ENCODE data around the gene KCNJ16.

- TF ChIP-seq CTCF (IDR thresholded peaks at IDR 0.05): no peak
- TF ChIP-seq EP300 (IDR thresholded peaks at IDR 0.05): no peak
These were observed 41.9 kb upstream of the KCNJ16 start for GRCh38 chr17:70033165-70033564.
